SJCRH30 (cell line): ENCODE results near the gene ZCCHC17. TPM values are rescaled to one million over a fixed set of nuclear protein-coding genes. Genes with fewer than 3 reads are reported as not detected.
"Not testable (repeated sequence)": the region's sequence is repeated elsewhere in the genome, so short reads cannot be mapped to it uniquely, and the experiment has no call there.

ENCODE experiments used
- DNase-seq, 2 experiments: peaks; one replicate each; pipeline ENCODE4 v3.0.0-alpha.2; 2015 to 2020
- H3K27ac ChIP-seq: fragments of 250-450 bp; sonication (Bioruptor Pico); 2 replicates; pipeline ENCODE4 v1.5.1; 2020; ENCODE audit warnings: mild to moderate bottlenecking, moderate library complexity
- H3K27me3 ChIP-seq: fragments of 250-450 bp; sonication (Bioruptor Pico); 2 replicates; pipeline ENCODE4 v1.5.1; 2020; ENCODE audit warnings: mild to moderate bottlenecking, moderate library complexity
- H3K36me3 ChIP-seq: fragments of 250-450 bp; sonication (Bioruptor Pico); 2 replicates; pipeline ENCODE4 v1.5.1; 2020; ENCODE audit warnings: mild to moderate bottlenecking, moderate library complexity
- H3K4me1 ChIP-seq: fragments of 250-450 bp; sonication (Bioruptor Pico); 2 replicates; pipeline ENCODE4 v1.5.1; 2020; ENCODE audit warnings: mild to moderate bottlenecking, moderate library complexity
- H3K4me3 ChIP-seq: fragments of 250-450 bp; sonication (Bioruptor Pico); 2 replicates; pipeline ENCODE4 v1.5.1; 2020; ENCODE audit warnings: mild to moderate bottlenecking, moderate library complexity
- H3K9me3 ChIP-seq: fragments of 250-450 bp; sonication (Bioruptor Pico); replicated peaks from 2 replicates; pipeline ENCODE4 v1.5.1; 2020; ENCODE audit warnings: mild to moderate bottlenecking, moderate library complexity
- total RNA-seq: library from RNA; depleted of rRNA; stranded (reverse); fragments of >200 nt; shearing (Covaris generic); gene quantifications from 2 replicates; pipeline ENCODE4 v1.2.3, GENCODE V29; 2014

The ZCCHC17 gene
- total RNA-seq, 1 experiment from 2014 or later: 44.9 TPM

DNA sequence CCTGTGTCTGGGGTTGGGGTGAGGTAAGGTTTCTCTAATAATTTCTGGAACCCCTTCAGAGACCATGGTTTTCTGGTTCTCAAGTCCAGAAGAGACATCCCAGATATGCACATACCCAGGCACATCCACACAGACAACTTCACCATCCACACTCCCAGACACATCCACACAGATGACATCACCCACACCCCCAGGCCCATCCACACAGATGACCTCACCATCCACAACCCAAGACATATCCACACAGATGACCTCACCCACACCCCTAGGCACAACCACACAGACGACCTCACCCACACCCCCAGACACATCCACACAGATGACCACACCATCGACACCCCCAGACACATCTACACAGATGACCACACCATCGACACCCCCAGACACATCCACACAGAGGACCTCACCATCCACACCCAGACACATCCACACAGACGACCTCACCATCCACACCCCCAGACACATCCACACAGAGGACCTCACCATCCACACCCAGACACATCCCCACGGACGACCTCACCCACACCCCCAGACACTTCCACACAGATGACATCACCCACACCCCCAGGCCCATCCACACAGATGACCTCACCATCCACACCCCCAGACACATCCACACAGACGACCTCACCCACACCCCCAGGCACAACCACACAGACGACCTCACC is 89.9 kb downstream of the ZCCHC17 start:
- H3K4me1 ChIP-seq: peaks cover 14% of the 10 kb centered on the region
- H3K36me3 ChIP-seq, H3K27me3 ChIP-seq, H3K9me3 ChIP-seq, DNase-seq, H3K27ac ChIP-seq, H3K4me3 ChIP-seq: not testable (repeated sequence)

DNA sequence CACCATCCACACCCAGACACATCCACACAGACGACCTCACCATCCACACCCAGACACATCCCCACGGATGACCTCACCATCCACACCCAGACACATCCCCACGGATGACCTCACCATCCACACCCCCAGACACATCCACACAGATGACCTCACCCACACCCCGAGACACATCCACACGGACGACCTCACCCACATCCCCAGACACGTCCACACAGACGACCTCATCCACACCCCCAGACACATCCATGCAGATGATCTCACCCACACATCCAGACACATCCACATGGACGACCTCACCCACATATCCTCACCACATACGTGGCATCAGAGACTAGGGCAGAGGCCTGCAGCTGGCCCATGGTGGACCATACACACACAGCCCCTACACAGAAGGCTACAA is 90.8 kb downstream of the ZCCHC17 start:
- no peak for DNase-seq
- Histone ChIP-seq H3K9me3 (no peaks in the 10 kb centered on the region), H3K4me3 (no peak overlapping the region), H3K36me3 (no peaks in the 10 kb centered on the region), H3K4me1 (peaks cover 6% of the 10 kb centered on the region), H3K27me3 (no peaks in the 10 kb centered on the region), H3K27ac (no peak overlapping the region)

DNA sequence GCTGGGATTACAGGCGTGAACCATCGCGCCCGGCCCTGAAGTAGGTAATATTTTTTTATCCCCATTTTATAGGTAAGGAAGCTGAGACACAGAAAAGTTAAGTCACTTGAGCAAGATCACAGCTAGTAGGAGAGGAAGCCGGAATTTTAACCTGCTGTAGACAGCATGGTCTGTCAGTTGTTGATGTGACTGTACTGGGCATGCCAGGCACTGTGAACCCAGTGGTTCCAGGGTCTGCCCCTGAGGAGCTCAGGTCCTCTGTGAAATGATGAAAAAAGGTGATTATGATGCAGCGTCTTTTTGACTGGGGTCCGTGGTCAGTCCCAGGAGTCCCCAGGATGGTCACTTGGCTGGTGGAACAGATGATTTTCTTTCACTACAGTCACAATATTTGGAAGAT is 92.8 kb downstream of the ZCCHC17 start:
- Histone ChIP-seq H3K4me1 (no peaks in the 10 kb centered on the region), H3K27me3 (no peaks in the 10 kb centered on the region), H3K36me3 (no peaks in the 10 kb centered on the region), H3K4me3 (no peak overlapping the region), H3K9me3 (no peaks in the 10 kb centered on the region), H3K27ac (no peak overlapping the region)
- no peak for DNase-seq

DNA sequence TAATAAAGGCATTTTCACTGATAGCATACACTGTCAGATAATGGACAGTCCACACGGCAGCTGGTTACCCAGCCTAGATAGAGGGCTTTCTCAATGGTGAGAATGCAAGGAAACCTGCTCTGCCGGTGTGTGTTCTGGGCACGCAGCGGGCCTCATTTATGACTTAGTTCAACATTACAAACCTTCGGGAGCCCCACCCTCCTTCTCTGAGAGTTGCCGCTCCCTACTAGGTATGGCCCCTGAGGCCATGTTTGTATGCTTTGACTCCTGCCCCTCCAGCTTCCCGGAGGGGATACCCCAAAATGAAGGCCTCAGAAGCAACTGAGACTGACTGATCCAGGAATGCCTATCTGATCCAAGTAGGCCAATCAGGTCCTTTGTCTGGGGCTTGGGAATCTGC is 93.2 kb downstream of the ZCCHC17 start:
- Histone ChIP-seq H3K4me1 (no peaks in the 10 kb centered on the region), H3K27ac (no peak overlapping the region), H3K4me3 (no peak overlapping the region), H3K27me3 (no peaks in the 10 kb centered on the region), H3K9me3 (no peaks in the 10 kb centered on the region), H3K36me3 (no peaks in the 10 kb centered on the region)
- no peak for DNase-seq

- H3K27ac ChIP-seq: no peak overlapping the region
- no peaks in the 10 kb centered on the region for H3K27me3 ChIP-seq
- H3K4me3 ChIP-seq: no peak overlapping the region
- no peaks in the 10 kb centered on the region for H3K9me3 ChIP-seq
- no peaks in the 10 kb centered on the region for H3K36me3 ChIP-seq
- H3K4me1 ChIP-seq: no peaks in the 10 kb centered on the region; the same call in none of the 2 replicates
- DNase-seq: no peak
These were observed 96.6 kb downstream of the ZCCHC17 start for GRCh38 chr1:31393463-31393862.

DNA sequence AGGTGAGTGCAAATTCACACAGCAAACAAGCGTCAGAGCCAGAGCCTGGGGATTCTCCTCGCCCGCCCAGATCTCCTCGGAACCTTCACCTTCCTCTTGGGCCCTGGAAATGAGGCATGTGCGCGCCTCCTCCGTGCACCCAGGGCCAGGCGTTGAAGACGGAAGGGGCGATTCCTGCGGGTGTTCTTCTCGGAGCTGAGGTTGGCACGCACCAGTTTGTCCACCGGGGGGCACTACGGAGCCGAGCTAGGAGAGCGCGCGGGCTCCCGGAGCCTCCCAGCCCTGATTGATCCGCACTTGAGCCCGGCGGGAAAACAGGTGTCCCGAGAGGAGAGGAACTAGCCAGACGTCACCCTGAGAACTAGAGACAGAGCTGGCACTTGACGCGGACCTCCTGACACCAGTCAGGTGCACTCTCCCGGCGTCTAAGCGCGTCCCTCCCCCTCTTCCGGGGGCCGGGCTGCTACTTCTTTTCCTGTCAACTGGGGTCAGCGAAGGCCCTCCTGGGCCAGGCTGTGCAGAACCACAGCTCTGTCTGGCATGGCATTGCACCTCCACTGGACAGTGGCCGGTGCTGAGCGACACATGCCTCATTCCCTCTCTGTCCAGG is 97.9 kb downstream of the ZCCHC17 start:
- peak; percentile 94 to 97 for DNase-seq
- no peaks in the 10 kb centered on the region; the same call in none of the 2 replicates for H3K4me1 ChIP-seq
- H3K27me3 ChIP-seq: no peaks in the 10 kb centered on the region
- no peak overlapping the region for H3K27ac ChIP-seq
- H3K4me3 ChIP-seq: no peak overlapping the region
- H3K36me3 ChIP-seq: no peaks in the 10 kb centered on the region
- no peaks in the 10 kb centered on the region for H3K9me3 ChIP-seq

GRCh38 chr1:31396633-31397351 is 100.0 kb downstream of the ZCCHC17 start:
- H3K27me3 ChIP-seq: no peaks in the 10 kb centered on the region

GRCh38 chr1:31397360-31398095 is 100.7 kb downstream of the ZCCHC17 start:
- H3K27ac ChIP-seq: no peak overlapping the region
- no peaks in the 10 kb centered on the region for H3K27me3 ChIP-seq
- H3K36me3 ChIP-seq: no peaks in the 10 kb centered on the region
- H3K4me1 ChIP-seq: no peaks in the 10 kb centered on the region; the same call in none of the 2 replicates
- H3K9me3 ChIP-seq: no peaks in the 10 kb centered on the region
- no peak overlapping the region for H3K4me3 ChIP-seq
- DNase-seq: no peak

More at GRCh38 chr1:31396633-31397351, 100.0 kb downstream of the ZCCHC17 start:
- no peak overlapping the region for H3K27ac ChIP-seq
- no peaks in the 10 kb centered on the region for H3K9me3 ChIP-seq
- H3K4me3 ChIP-seq: no peak overlapping the region
- DNase-seq: peak in 1 of 2 experiments; percentile 26
- H3K4me1 ChIP-seq: no peaks in the 10 kb centered on the region; the same call in none of the 2 replicates
- H3K36me3 ChIP-seq: no peaks in the 10 kb centered on the region

DNA sequence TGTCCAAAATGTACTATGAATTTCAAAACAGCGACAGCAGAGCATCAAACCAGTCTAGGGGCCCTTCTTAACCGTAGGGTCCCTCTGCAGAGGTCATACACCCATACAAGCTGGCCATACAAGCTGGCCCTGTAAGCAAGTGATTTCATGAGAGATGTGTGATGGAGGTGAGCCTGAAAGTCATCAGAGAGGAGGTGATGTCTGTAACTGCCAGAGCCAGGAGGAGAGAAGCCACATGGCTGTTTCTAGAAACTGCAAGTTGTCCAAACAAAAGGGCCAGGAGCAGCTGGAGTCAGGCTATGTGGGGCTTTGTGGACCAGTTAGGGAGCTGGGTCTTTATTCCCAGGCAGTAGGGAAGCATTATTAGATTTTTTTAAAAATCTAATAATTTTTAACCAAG is 101.4 kb downstream of the ZCCHC17 start:
- Histone ChIP-seq H3K36me3 (no peaks in the 10 kb centered on the region), H3K27me3 (no peaks in the 10 kb centered on the region), H3K4me1 (no peaks in the 10 kb centered on the region; the same call in none of the 2 replicates), H3K27ac (no peak overlapping the region), H3K9me3 (no peaks in the 10 kb centered on the region), H3K4me3 (no peak overlapping the region)
- no peak for DNase-seq

DNA sequence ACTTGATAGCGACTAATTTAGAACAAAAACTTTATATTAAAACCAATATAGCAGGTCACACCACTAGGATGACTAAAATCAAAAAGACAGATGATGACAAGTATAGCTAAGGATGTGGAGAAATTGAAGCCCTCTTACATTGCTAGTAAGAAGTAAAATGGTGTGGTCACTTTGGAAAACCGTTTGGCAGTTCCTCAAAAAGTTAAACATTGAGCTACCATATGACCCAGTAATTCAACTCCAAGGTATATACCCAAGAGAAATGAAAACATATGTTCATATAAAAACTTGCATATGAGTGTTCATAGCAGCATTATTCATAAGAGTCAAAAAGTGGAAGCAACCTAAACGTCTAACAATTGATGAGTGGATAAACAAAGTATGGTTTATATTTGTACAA is 103.1 kb downstream of the ZCCHC17 start:
- DNase-seq: no peak
- H3K27me3 ChIP-seq: no peaks in the 10 kb centered on the region
- no peak overlapping the region for H3K27ac ChIP-seq
- peaks cover 4% of the 10 kb centered on the region for H3K4me1 ChIP-seq
- H3K36me3 ChIP-seq: no peaks in the 10 kb centered on the region
- no peaks in the 10 kb centered on the region for H3K9me3 ChIP-seq
- no peak overlapping the region for H3K4me3 ChIP-seq

GRCh38 chr1:31400393-31400792 is 103.6 kb downstream of the ZCCHC17 start:
- Histone ChIP-seq H3K36me3 (no peaks in the 10 kb centered on the region), H3K4me3 (no peak overlapping the region), H3K4me1 (peaks cover 8% of the 10 kb centered on the region), H3K27ac (no peak overlapping the region), H3K27me3 (no peaks in the 10 kb centered on the region), H3K9me3 (no peaks in the 10 kb centered on the region)
- no peak for DNase-seq

DNA sequence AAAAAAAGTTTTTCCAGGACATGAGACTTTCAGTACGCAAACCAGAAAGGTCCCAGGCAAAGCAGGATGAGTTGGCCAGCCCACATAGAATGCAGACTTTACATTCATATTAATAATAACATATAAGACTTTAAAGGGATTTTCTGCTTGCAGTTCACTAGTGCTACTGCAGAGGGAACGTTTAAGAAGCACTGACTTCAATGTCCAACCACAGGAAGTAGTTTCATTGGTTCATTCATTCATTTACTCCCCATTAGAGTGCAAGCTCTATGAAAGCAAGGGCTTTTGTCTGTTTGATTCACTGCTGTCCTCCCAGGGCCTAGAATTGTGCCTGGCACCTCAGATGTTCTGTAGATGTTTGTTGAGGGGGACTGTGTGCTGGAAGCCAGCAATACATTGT is 104.4 kb downstream of the ZCCHC17 start:
- no peak overlapping the region for H3K4me3 ChIP-seq
- no peaks in the 10 kb centered on the region for H3K36me3 ChIP-seq
- H3K9me3 ChIP-seq: no peaks in the 10 kb centered on the region
- H3K27me3 ChIP-seq: no peaks in the 10 kb centered on the region
- DNase-seq: no peak
- H3K4me1 ChIP-seq: peaks cover 12% of the 10 kb centered on the region
- no peak overlapping the region for H3K27ac ChIP-seq

DNA sequence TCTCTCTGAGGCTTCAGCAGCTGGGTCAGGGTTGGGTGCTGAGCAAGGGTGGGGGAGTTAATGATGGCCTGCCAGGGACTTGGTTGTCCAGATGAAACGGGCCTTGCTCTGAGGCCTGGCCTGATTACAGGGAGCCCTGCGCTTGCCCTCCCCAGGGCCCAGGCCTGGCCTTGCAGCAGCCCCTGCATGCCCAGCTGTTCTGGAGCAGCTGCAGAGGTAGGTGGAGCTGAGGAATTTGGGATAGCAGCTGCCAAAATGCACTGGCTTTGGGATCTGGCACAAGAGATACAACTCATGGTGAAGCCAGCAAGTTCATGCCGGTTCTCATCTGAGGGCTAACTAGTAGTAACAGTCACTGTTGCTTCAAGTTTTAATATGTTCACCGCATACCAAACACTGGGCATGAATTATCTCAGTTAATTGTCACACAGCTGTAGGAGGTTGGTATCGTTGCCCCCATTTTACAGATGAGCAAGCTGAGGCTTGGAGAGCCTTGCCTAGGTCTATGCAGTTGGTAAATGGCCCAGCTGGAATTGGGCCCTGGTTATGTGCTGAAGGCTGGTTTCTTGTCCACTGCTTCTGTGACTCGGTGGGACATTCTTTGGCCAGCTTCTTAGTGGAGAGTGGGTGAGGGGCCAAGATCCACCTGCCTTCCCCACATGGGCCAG is 108.9 kb downstream of the ZCCHC17 start:
- peak; percentile 96 for DNase-seq
- Histone ChIP-seq H3K4me3 (no peak overlapping the region), H3K27ac (peak overlapping the region; percentile 61), H3K27me3 (no peaks in the 10 kb centered on the region), H3K4me1 (peaks cover 21% of the 10 kb centered on the region), H3K9me3 (no peaks in the 10 kb centered on the region), H3K36me3 (no peaks in the 10 kb centered on the region)

GRCh38 chr1:31407029-31407626 is 110.3 kb downstream of the ZCCHC17 start:
- Histone ChIP-seq H3K27me3 (no peaks in the 10 kb centered on the region), H3K27ac (peak overlapping the region; percentile 19; the same call in 1 of the 2 replicates), H3K9me3 (no peaks in the 10 kb centered on the region), H3K4me3 (no peak overlapping the region), H3K36me3 (no peaks in the 10 kb centered on the region), H3K4me1 (peaks cover 21% of the 10 kb centered on the region)
- DNase-seq: peak; percentile 31 to 40
